Fibroblast of skin of left biceps (primary cell): Measurements from ENCODE around the gene HCN3.
"Not testable (repeated sequence)": the region's sequence is repeated elsewhere in the genome, so short reads cannot be mapped to it uniquely, and the experiment has no call there.

Experiments used
- DNase-seq, 2 experiments: peaks; one replicate each; pipeline ENCODE4 v3.0.0-alpha.2; 2013; ENCODE audit warnings: low read depth in 2 of 2

The HCN3 gene

GRCh38 chr1:155284476-155284875 lies 7.2 kb downstream of the HCN3 start:
- DNase-seq, result no peak

GRCh38 chr1:155285063-155285462 lies 7.8 kb downstream of the HCN3 start:
- no peak for DNase-seq

DNA sequence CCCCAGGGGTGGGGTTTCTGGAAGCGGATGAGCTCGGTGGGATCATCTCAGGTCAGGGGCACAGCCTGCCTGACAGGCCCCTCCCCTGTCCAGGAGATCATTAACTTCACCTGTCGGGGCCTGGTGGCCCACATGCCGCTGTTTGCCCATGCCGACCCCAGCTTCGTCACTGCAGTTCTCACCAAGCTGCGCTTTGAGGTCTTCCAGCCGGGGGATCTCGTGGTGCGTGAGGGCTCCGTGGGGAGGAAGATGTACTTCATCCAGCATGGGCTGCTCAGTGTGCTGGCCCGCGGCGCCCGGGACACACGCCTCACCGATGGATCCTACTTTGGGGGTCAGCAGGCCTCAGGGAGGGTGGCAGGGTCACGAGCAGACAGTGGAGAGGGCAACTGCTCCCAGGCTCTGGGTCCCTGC lies 8.4 kb downstream of the HCN3 start:
- DNase-seq, result no peak

- DNase-seq, result no peak
These were observed 9.3 kb downstream of the HCN3 start for GRCh38 chr1:155286544-155286943.

- no peak for DNase-seq
These were observed 10.8 kb downstream of the HCN3 start for GRCh38 chr1:155287987-155288543.

DNA sequence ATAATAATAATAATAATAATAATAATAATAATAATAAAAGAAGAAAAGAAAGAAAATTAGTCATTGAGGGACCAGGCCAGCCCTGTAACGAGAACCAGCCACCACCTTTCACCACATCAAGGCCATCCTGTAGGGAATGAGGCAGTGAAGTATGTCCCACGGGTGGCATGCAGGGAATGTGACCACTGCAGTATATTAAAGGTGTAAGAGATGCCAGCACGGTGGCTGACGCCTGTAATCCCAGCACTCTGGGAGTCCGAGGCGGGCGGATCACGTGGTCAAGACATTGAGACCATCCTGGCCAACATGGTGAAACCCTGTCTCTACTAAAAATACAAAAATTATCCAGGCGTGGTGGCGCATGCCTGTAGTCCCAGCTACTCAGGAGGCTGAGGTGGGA lies 13.7 kb downstream of the HCN3 start:
- not testable (repeated sequence) for DNase-seq

DNA sequence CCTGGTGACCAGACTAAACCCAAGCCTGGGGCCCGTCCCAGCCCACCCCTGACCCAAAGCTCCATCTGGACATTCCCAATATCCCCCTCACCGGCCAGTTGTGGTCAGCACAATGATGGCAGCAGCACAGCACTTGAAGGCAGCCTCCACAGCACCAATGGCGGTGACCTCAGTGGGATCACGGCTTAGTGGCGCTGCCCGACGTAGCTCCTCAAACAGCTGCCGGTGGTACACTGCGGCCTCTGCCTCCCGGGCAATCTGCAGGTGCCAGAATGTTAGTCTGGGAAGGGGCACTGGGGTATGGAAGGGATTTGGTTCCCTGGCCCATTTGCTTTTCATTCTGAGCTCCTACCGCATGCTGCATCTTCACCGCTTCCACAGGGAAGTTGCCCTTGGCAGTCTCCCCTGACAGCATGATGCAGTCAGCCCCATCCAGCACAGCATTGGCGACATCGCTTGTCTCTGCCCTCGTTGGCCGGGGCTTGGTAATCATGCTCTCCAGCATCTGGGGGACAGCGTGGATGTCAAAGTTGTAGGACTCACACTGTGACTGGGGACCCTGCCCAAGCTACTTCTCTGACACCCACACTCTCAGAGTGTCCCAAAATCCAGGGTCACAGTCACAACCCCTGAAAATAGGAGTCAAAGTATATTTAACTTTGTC lies 16.0 kb downstream of the HCN3 start:
- no peak for DNase-seq

DNA sequence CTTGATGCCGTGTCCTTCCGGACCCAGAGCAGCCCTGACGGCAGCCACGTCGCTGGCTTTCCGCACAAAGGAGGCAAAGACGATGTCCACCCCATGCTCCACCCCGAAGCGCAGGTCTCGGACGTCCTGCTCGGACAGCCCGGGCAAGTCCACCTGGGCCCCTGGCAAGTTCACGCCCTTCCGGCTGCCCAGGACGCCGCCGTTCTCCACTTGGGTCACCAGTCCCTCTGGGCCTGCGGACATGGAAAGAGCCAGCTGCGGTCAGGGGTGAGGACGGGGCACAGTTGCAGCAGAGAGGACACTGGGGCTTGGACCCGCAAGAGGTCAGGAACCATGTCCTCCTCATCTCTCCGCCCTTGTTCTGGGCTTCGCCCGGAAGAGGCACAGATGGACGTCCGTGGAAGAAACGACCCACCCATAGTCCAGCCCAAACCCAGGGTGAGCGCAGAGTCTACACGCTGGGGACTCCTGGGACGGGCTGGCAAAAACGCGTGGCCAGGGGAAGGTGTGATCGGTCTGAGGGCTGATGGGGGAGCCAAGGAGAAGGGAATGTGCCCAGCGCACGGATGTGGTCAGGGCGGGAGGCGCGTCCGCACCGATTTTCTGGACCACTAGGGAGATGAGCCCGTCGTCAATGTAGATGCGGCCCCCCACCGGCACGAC lies 17.4 kb downstream of the HCN3 start:
- DNase-seq, result no peak

- no peak for DNase-seq
These were observed 18.1 kb downstream of the HCN3 start for GRCh38 chr1:155295183-155295941.

GRCh38 chr1:155295942-155296267 lies 18.6 kb downstream of the HCN3 start:
- DNase-seq, result no peak

DNA sequence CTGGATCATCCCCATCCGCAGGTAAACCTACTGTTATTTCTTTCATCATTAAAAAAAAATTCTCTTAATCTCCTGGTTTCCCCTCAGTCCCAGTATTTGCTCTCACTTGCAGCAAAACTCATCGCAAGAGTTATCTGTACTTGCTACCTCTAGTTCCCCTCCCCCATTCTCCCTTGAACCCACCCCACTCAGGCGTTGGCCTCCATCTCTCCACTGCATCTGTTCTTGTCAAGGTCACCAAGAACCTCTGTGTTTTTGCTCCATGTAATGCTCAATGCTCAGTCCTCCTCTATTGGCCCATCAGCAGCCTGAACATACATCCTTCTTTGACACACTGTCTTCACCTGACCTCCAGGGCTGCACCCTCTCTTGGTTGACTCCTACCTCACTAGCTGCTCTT lies 19.4 kb downstream of the HCN3 start:
- DNase-seq, result no peak

DNA sequence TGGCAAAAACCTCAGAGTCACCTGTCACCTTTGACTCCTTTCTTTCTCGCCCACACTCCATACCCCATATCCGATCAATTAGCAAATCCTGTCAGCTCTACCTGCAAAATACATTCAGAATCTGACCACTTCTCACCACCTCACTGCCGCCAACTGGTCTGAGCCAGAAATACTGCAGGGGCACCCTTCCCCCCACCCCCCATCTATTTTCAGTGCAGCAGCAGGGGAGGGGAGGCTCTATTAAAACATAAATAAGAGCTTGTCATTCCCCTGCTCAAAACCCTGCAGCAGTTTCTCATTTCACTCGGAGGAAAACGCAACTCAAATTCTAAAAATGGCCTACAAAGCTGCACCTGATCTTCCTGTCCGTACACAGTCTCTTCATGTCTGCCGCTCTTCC lies 20.1 kb downstream of the HCN3 start:
- no peak for DNase-seq

DNA sequence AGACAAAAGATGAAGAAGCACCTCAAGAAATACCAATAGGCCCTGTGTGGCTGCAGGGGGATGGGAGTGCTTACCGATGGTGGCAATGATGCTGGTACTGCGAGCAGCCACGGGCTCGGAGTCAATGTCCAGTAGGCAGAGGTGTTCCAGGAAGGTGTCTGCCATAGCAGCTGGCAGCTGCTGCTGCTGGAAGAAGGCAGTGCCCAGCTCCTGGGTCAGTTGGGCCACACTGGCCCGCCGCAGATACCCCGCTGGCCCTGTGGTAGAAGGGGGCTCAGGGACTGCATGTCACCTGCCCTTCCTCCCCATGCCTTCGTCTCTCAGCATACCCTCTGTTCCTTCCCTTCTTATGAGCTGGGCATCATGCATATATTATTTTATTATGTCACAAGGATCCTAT lies 22.8 kb downstream of the HCN3 start:
- no peak for DNase-seq

DNA sequence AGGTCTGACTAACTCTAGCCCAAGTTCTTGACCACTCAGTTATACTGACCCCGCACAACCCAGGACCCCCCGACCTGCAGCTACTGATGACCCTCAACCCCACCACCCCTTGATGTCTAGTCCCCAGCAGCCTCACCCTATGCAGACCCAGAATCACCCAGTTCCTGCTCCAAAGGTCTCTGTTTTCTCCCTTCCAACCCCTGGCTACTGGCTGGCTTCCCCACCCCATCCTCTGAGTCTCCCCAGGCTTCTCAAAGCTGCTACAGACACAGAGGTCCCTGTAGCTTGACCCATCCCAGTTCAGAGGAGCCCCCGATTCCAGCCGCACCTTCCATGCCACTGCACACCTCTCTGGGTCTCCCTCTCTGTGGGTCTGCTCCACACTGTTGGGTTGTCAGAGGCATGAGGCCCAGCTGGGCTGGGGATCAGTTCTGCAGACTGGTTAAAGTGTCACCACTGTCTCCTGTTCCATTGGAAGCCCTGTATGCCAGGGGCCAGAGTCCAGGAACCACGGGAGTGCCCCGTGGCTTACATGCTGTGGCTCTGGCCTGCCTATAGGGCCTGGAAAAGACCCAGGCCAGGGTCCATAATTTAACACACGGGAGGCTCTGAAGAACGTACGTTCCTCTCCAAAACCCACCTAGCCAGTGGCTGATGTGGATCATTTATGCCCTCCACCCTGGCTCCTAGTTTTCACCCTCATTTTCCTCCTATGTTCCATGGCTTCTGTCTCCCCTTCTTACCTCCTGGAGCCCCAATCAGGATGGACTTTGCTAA lies 23.5 kb downstream of the HCN3 start:
- no peak for DNase-seq

DNA sequence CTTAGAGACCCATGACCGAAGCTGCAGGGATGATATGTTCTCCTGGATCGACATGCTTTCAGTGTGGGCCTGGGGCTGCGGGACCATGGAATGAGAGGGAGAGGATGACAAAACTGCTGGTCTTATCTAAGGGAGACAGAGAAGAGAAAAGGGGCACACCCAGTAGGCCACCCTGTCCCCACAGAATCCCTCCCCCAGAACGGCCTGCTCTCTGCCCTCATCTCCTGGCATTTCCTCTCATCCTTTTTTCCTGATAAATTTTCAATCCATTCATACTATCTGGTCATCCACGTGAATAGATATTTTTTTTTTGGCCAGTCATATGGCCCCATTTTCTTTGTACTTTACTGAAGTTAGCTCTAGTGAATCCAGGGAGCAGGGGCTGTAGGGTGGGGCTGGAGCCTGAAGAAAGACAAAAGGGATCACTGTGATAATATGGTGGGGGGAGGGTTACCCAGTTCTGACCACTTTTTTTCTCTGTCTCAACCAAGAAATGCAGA lies 24.1 kb downstream of the HCN3 start, which contains the start of gene PKLR:
Gene PKLR, minus strand, starts transcription at position 97 of the 500 bp plus-strand sequence. Its CDS starts 43 bp downstream, at position 54.
- DNase-seq, result no peak

DNA sequence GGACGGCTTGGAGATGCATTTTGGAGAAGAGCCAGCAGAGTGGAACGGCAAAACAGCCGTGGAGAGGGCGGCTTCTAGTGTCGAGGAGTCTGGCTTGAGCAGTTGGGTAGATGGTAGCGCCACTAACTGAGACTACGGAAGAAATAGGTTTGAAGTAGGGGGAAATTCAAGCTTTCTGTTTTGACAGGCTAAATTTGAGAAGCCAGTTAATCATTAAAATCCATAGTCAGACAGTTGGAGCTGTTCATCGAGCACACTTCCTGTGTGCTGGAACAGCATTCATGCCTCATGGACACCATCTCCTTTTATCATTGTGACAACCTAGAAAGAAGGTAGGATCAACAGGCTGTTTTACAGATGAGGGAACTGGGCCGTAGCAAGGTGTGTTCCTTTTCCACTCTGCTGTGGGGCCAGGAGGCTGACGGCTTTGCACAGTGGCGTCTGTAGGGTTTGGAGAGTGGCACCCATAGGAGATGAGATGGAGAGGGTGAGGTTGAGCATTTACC lies 27.3 kb downstream of the HCN3 start:
- no peak for DNase-seq

- DNase-seq, result no peak
These were observed 28.7 kb downstream of the HCN3 start for GRCh38 chr1:155305881-155306391.

- peak in 1 of 2 experiments; percentile 12 for DNase-seq
These were observed 30.0 kb downstream of the HCN3 start for GRCh38 chr1:155307247-155307740.

DNA sequence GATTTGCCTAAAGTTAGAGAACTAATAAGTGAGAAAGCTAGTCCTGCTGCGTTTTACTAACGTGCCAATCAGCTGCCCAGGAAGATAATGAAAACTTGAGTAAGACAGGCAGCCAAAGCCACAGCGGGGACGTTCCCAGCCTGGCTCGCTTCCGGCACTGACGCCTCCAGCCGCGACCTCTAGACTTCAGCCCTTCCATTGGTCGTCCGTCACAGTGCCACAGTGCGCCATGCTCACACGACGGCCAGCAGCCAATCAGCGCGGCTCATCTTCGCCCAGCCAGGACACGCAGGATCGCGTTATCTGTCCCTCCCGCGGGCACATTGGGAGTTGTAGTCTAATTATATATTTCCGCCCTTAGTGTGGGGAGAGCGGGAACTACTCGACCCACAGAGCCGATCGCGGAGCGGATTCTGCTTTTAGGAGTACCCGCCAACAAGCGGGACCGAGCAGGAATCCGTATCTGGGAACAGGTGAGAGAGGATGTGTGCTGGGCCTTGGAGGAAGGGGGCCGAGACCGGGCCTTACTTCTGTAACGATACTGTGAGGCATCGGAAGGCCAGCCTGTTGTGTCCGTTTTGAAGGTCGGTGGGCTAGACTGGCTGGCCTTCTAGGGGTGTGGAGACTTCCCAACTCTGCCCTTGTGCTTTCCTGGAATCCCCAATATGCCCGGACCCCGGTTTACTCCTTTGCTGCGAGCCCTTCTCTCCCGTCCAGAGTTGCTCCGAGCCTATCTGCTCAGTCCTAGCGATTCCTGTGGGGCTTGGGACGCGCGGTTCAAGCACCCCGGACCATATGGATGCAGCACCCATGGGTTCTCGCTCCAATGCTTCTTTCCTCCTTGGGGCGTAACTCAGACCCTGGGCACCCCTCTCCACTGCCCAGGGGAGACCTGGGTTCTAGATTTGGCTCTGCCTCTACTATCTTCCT lies 31.5 kb downstream of the HCN3 start, which contains the start of gene FDPS:
Gene FDPS, plus strand, starts transcription at position 374 of the 930 bp plus-strand sequence. CDS start 924 bp downstream, outside the sequence.
- DNase-seq, result peak; percentile 96
